H1 (cell line): ENCODE data around the gene IFT80. TPM values are rescaled to one million over a fixed set of nuclear protein-coding genes. Genes with fewer than 3 reads are reported as not detected.

Source experiments
- RAD21 ChIP-seq, 2 experiments: IDR thresholded peaks in 1 of 2; conservative IDR thresholded peaks in 1 of 2; 2 replicates each; pipeline ENCODE4 v1.6.1; 2011; ENCODE audit warnings: low read depth in 2 of 2, low read length in 2 of 2, improper control_type of control experiment in 1 of 2, inconsistent platforms in 1 of 2, mild to moderate bottlenecking in 1 of 2, moderate library complexity in 1 of 2
- SIX5 ChIP-seq: IDR thresholded peaks from 2 replicates; pipeline ENCODE4 v1.6.1; 2011; ENCODE audit warnings: mild to moderate bottlenecking, low read depth, low read length
- TCF12 ChIP-seq: IDR thresholded peaks from 2 replicates; pipeline ENCODE4 v1.6.1; 2011; ENCODE audit warnings: low read depth, mild to moderate bottlenecking, low read length
- polyA plus RNA-seq, 7 experiments: library from polyadenylated mRNA; depleted of rRNA in 3 of 7; stranded (reverse) in 5 of 7; unstranded in 2 of 7; fragments of >200 nt in 5 of 7; fragments of 200-250 nt in 2 of 7; gene quantifications; 1 replicate in 5 of 7; 2 replicates in 1 of 7; 4 replicates in 1 of 7; pipeline versions ENCODE4 v1.2.1 to v1.2.3, GENCODE V29; 2011 to 2013; ENCODE audit warnings: missing spikeins in 2 of 7, mixed read lengths in 2 of 7
- total RNA-seq: library from RNA; stranded (reverse); fragmentation: NEBNext Ultra II Directional; extraction: Animal tissue kit (Norgen Biotek cat#: 25700); gene quantifications from 2 replicates; pipeline ENCODE4 v1.2.1, GENCODE V29; 2021
- TF ChIP-seq, protein P1 (sequence below): IDR thresholded peaks from 2 replicates; pipeline ENCODE4 v1.6.1; 2011; ENCODE audit warnings: low read length, improper control_type of control experiment

Gene IFT80
- total and polyA plus RNA-seq, 2 of the 8 experiments (the other 6 are each of a cell fraction or from before 2014, with no cell fraction given) = 7.2 to 25.9 TPM

DNA sequence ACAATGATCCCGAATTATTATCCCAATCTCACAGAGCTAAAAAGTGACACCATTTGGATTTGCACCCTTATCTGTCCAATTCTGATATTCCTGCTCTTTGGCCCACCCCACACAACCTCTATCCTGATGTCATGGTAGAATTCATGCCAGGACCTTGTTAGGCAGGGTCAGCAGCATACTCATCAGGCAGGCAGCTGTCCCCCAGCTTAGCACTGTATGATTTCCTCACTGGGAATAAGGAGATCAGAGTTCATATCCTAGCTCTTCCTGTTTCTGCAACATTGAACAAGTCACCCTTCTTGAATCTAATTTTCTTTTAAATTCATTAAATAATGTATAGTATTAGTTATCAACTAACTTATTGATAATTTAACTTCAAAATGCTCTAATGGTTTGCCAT lies 185.8 kb downstream of the IFT80 start (continued):
- TF ChIP-seq SIX5 (no peak), RAD21 (IDR thresholded peaks at IDR 0.05 in 1 of 2, conservative IDR thresholded peaks at IDR 0.05 in 1 of 2; ENCODE audit: low read depth in 2 of 2, low read length in 2 of 2) (no peak), TCF12 (no peak)
- TF ChIP-seq, protein P1, sequence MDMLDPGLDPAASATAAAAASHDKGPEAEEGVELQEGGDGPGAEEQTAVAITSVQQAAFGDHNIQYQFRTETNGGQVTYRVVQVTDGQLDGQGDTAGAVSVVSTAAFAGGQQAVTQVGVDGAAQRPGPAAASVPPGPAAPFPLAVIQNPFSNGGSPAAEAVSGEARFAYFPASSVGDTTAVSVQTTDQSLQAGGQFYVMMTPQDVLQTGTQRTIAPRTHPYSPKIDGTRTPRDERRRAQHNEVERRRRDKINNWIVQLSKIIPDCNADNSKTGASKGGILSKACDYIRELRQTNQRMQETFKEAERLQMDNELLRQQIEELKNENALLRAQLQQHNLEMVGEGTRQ = no peak
- TF ChIP-seq, all 59 proteins: peak for 0
